MM.1S (cell line): ENCODE data around the gene CAPZA1.
A peak's percentile ranks its signal among the peaks of the same experiment; 100 is the strongest.

Experiments
- DNase-seq: peaks from one replicate; pipeline ENCODE4 v3.0.0-alpha.2; 2015
- H2AFZ ChIP-seq: fragments of 300-600 bp; sonication (generic); 2 replicates; pipeline ENCODE4 v1.6.0; 2016; ENCODE audit warnings: antibody characterized with exemption, low read length
- H3F3A ChIP-seq: fragments of 300-600 bp; sonication (generic); 2 replicates; pipeline ENCODE4 v1.6.1; 2016; ENCODE audit warnings: mild to moderate bottlenecking, antibody characterized with exemption, low read length, moderate library complexity, mixed read lengths; ENCODE audit not compliant: insufficient read depth
- H3K27ac ChIP-seq: fragments of 300-600 bp; sonication (generic); 2 replicates; pipeline ENCODE4 v1.5.1; 2016; ENCODE audit warnings: mild to moderate bottlenecking, low read length
- H3K27me3 ChIP-seq: fragments of 300-600 bp; sonication (generic); replicated peaks from 2 replicates; pipeline ENCODE4 v1.6.0; 2016; ENCODE audit warnings: low read length; ENCODE audit not compliant: insufficient read depth
- H3K36me3 ChIP-seq: fragments of 300-600 bp; sonication (generic); replicated peaks from 2 replicates; pipeline ENCODE4 v1.6.1; 2016; ENCODE audit warnings: mild to moderate bottlenecking, low read length, mixed read lengths; ENCODE audit not compliant: insufficient read depth
- H3K4me1 ChIP-seq: fragments of 300-600 bp; sonication (generic); 2 replicates; pipeline ENCODE4 v1.6.1; 2016; ENCODE audit warnings: low read length, mixed read lengths
- H3K4me2 ChIP-seq: fragments of 300-600 bp; sonication (generic); 2 replicates; pipeline ENCODE4 v1.6.0; 2016; ENCODE audit warnings: low read depth, low read length
- H3K4me3 ChIP-seq: fragments of 300-600 bp; sonication (generic); 2 replicates; pipeline ENCODE4 v1.5.1; 2016; ENCODE audit warnings: low read length, mixed read lengths
- H3K79me2 ChIP-seq: fragments of 300-600 bp; sonication (generic); 2 replicates; pipeline ENCODE4 v1.6.1; 2016; ENCODE audit warnings: mixed run types, low read length, mixed read lengths
- H3K9ac ChIP-seq: fragments of 300-600 bp; sonication (generic); 2 replicates; pipeline ENCODE4 v1.6.1; 2016; ENCODE audit warnings: low read length, mixed read lengths
- H3K9me2 ChIP-seq: fragments of 300-600 bp; sonication (generic); replicated peaks from 2 replicates; pipeline ENCODE4 v1.6.1; 2016; ENCODE audit warnings: mild to moderate bottlenecking, low read length, mixed read lengths; ENCODE audit not compliant: insufficient read depth
- H3K9me3 ChIP-seq: fragments of 300-600 bp; sonication (generic); replicated peaks from 2 replicates; pipeline ENCODE4 v1.6.1; 2016; ENCODE audit warnings: mild to moderate bottlenecking, low read length, mixed read lengths; ENCODE audit not compliant: insufficient read depth
- H4K20me1 ChIP-seq: fragments of 300-600 bp; sonication (generic); 2 replicates; pipeline ENCODE4 v1.6.1; 2016; ENCODE audit warnings: mild to moderate bottlenecking, low read length, moderate library complexity, mixed read lengths; ENCODE audit not compliant: insufficient read depth
- CTCF ChIP-seq: fragments of 300-600 bp; sonication (generic); IDR thresholded peaks from 2 replicates; pipeline ENCODE4 v1.5.1; 2016; ENCODE audit warnings: antibody characterized with exemption, low read length, mixed read lengths
- EZH2 ChIP-seq: fragments of 300-600 bp; sonication (generic); optimal IDR thresholded peaks from 2 replicates; pipeline ENCODE3; 2017; ENCODE audit warnings: low read depth, mild to moderate bottlenecking, antibody characterized with exemption, low read length, mixed read lengths
- EZH2phosphoT487 ChIP-seq: fragments of 300-600 bp; sonication (generic); IDR thresholded peaks from 2 replicates; pipeline ENCODE4 v1.6.1; 2018; ENCODE audit warnings: antibody characterized with exemption, low read length

The CAPZA1 gene

DNA sequence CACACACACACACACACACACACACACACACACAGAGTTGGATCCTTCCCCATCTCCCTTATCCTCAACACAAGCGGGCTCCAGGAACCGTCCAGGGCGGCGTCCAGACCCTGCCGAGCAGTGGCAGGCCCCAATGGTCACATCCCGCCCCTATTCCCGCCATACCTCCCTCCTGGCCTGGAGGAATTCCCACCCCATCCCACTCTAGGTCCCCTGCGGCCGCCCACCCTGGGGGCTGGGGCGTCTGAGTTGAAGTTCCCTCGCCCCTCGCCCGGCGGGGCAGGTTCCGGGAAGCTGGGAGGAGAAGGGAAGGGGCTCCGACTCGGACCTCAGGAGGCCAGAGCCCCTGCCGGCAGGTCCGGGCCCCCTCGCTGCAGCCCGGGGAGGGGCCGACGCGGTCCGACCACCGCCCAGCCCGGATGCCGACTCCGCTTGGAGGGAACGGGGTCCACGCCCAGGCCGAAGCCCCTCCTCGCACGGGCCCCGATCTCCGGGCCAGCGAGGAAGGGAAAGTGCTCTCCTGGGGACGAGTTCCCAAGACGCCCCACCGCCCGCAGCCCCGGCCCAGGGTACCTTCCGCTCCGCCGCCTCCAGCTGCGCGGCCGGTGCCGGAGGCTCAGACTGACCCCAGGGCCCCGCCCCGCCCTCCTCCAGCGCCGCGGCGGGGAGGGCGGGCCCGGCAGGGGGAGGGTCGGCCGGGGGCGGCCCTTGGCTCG lies 87.0 kb downstream of the CAPZA1 start, which contains the start of gene RHOC:
TSS of gene RHOC (minus strand) at position 623 of the 716 bp plus-strand sequence. CDS start 3,328 bp downstream, outside the sequence.
- peak within 1 kb of the TSS; percentile 72; the same call in 1 of the 2 replicates for H3K4me2 ChIP-seq
- H3K27me3 ChIP-seq, result peaks cover 13% of the 10 kb centered on the region
- peaks cover 4% of the 10 kb centered on the region; the same call in 1 of the 2 replicates for H3K4me1 ChIP-seq
- H4K20me1 ChIP-seq, result no peaks in the 10 kb centered on the region
- no peak within 1 kb of the TSS for H2AFZ ChIP-seq
- no peaks in the 10 kb centered on the region for H3F3A ChIP-seq
- no peaks in the 10 kb centered on the region for H3K9me2 ChIP-seq
- H3K79me2 ChIP-seq, result no peaks in the 10 kb centered on the region
- H3K9me3 ChIP-seq, result no peaks in the 10 kb centered on the region
- TF ChIP-seq CTCF (no peak), EZH2phosphoT487 (no peak)
- peak within 1 kb of the TSS; percentile 58 for H3K4me3 ChIP-seq
- H3K36me3 ChIP-seq, result no peaks in the 10 kb centered on the region
- DNase-seq, result peak; percentile 49
- no peak within 1 kb of the TSS for H3K9ac ChIP-seq
- no peak within 1 kb of the TSS for H3K27ac ChIP-seq

- Histone ChIP-seq H3K4me1 (peaks cover 4% of the 10 kb centered on the region; the same call in 1 of the 2 replicates), H2AFZ (no peak overlapping the region), H3K9ac (no peak overlapping the region)
These were observed 87.8 kb downstream of the CAPZA1 start for GRCh38 chr1:112707221-112708001.

DNA sequence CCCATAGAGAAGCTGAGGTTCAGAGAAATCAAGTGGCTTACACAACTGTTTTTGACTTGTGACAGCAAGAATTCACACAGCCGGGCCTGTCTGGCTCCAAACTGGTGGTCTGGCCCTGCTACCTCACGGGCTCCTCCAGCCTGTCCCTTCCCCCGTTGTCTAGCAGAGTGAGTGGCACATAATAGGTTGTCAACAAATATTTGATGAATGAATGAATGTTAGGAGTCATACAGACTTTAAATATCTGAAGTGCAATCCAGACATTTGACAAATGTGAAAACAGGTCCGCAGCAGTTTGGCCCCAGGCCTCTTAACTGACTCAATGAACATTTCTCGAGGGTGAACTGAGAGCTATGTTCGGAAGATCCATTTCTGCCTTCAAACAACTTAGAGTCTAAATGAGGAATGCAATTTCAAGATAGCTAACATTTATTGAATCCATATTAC lies 88.4 kb downstream of the CAPZA1 start:
- Histone ChIP-seq H3K79me2 (no peaks in the 10 kb centered on the region), H3K9me3 (no peaks in the 10 kb centered on the region), H3K27me3 (peaks cover 18% of the 10 kb centered on the region), H2AFZ (no peak overlapping the region), H3K4me2 (no peak overlapping the region), H3K36me3 (no peaks in the 10 kb centered on the region), H3K4me3 (no peak overlapping the region), H3F3A (no peaks in the 10 kb centered on the region), H3K4me1 (peaks cover 4% of the 10 kb centered on the region; the same call in 1 of the 2 replicates), H3K9ac (no peak overlapping the region), H3K9me2 (no peaks in the 10 kb centered on the region), H4K20me1 (no peaks in the 10 kb centered on the region), H3K27ac (no peak overlapping the region)
- no peak for DNase-seq
- TF ChIP-seq CTCF (no peak), EZH2phosphoT487 (no peak), EZH2 (no peak)

More at GRCh38 chr1:112707221-112708001, 87.8 kb downstream of the CAPZA1 start:
- no peaks in the 10 kb centered on the region for H4K20me1 ChIP-seq
- no peak overlapping the region for H3K27ac ChIP-seq
- H3K36me3 ChIP-seq, result no peaks in the 10 kb centered on the region
- no peaks in the 10 kb centered on the region for H3K9me2 ChIP-seq
- H3F3A ChIP-seq, result no peaks in the 10 kb centered on the region
- TF ChIP-seq EZH2phosphoT487 (no peak), CTCF (peak; percentile 57), EZH2 (no peak)
- peak; percentile 51 for DNase-seq
- peak overlapping the region; percentile 29; the same call in 1 of the 2 replicates for H3K4me2 ChIP-seq
- peak overlapping the region; percentile 50; the same call in 1 of the 2 replicates for H3K4me3 ChIP-seq
- no peaks in the 10 kb centered on the region for H3K9me3 ChIP-seq
- H3K79me2 ChIP-seq, result no peaks in the 10 kb centered on the region
- H3K27me3 ChIP-seq, result peaks cover 15% of the 10 kb centered on the region
